IgD-negative memory B cell (primary cell): ENCODE data around the gene TTLL3. TPM values are rescaled to one million over a fixed set of nuclear protein-coding genes. Genes with fewer than 3 reads are reported as not detected.
"Not testable (repeated sequence)": the region's sequence is repeated elsewhere in the genome, so short reads cannot be mapped to it uniquely, and the experiment has no call there.

Source experiments
- H3K27ac Mint-ChIP-seq, 3 donors: one replicate each; pipeline ENCODE4 v1.8.0; 2020 to 2022; ENCODE audit warnings: mild to moderate bottlenecking in 3 of 3, mixed read lengths in 3 of 3, moderate library complexity in 1 of 3
- H3K27me3 Mint-ChIP-seq: one replicate; pipeline ENCODE4 v1.8.0; 2021; ENCODE audit warnings: mixed read lengths
- H3K36me3 Mint-ChIP-seq: one replicate; pipeline ENCODE4 v1.8.0; 2020; ENCODE audit warnings: mild to moderate bottlenecking, mixed read lengths
- H3K4me1 Mint-ChIP-seq, 3 donors: one replicate each; pipeline ENCODE4 v1.8.0; 2020 to 2022; ENCODE audit warnings: mixed read lengths in 3 of 3, mild to moderate bottlenecking in 1 of 3
- H3K4me3 Mint-ChIP-seq, 4 donors: one replicate each; pipeline ENCODE4 v1.8.0; 2020 to 2022; ENCODE audit warnings: mild to moderate bottlenecking in 4 of 4, mixed read lengths in 4 of 4, moderate library complexity in 3 of 4
- H3K9me3 Mint-ChIP-seq, 3 donors: one replicate each; pipeline ENCODE4 v1.8.0; 2020 to 2021; ENCODE audit warnings: mixed read lengths in 3 of 3, mild to moderate bottlenecking in 1 of 3
- polyA plus RNA-seq: library from polyadenylated mRNA; unstranded; fragments of 300-500 nt; fragmentation: Illumina TruSeq; gene quantifications from one replicate; pipeline ENCODE4 v1.2.3, GENCODE V29; 2021

The TTLL3 gene
- polyA plus RNA-seq, 1 donor from 2014 or later, result 10.5 TPM

DNA sequence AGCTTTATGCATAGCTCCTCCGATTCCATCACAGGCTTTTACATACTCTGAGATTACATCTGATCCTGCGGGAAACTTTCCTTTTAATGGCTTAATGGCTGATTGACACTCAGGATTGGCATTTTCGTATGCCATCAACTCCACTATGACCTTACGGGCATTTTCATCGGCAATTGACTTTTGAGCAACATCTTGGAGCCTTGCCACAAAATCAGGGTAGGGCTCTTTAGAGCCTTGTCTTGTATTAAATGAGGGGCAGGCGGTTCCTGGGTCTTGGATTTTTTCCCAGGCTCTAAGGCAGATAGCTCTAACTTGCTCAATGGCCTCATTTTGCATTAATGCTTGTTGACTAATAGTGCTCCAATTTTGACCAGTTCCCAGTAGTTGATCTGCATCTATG is 41.9 kb downstream of the TTLL3 start:
- not testable (repeated sequence) for H3K36me3 Mint-ChIP-seq, H3K27me3 Mint-ChIP-seq, H3K9me3 Mint-ChIP-seq, H3K4me3 Mint-ChIP-seq, H3K4me1 Mint-ChIP-seq
- H3K27ac Mint-ChIP-seq, result peak overlapping the region in 1 of 3 donors; percentile 46

DNA sequence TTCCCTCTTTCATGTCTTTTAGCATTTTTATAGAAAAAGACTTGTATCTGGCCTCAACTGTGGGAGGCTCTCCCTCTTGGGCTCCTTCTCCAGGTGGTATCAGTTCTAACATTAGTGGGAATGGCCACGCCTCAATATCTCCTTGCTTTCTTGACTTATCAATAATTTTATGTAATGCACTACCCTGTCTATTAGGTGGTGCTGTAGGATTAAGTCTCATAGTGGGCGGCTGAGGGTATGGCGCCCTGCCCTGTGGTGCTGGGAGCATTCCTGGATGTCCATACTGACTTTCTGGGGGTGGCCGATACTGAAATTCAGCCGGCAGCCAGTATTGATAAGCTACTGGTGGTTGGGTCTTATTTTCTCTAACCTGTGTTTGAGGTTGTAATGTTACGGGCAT is 42.5 kb downstream of the TTLL3 start:
- Mint-ChIP-seq H3K4me3 (no peak overlapping the region), H3K27me3 (peaks cover 8% of the 10 kb centered on the region), H3K27ac (no peak overlapping the region), H3K4me1 (no peaks in the 10 kb centered on the region), H3K36me3 (peaks cover 4% of the 10 kb centered on the region), H3K9me3 (no peaks in the 10 kb centered on the region)

GRCh38 chr3:9854291-9854940 is 44.4 kb downstream of the TTLL3 start:
- not testable (repeated sequence) for H3K27me3 Mint-ChIP-seq, H3K27ac Mint-ChIP-seq, H3K36me3 Mint-ChIP-seq, H3K9me3 Mint-ChIP-seq, H3K4me3 Mint-ChIP-seq, H3K4me1 Mint-ChIP-seq

DNA sequence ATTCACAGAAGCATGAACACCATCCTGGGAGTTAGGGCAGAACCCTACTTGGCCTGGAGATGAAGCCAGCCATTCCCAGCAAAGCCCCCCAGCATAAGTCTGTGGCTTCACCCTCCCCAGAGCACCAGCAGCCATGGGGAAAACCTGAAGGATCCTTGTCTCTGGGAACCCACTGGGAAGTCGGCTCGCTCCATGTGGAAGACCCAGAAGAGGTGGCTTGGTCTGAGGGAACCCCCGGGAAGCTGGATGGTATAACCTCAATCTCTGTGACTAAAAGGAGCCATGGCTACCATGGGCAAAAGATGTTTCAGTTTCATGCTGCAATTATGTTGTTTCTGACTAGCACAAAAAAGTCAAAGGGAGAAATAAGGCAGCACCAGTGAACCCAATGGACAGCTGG is 45.5 kb downstream of the TTLL3 start:
- Mint-ChIP-seq H3K4me1 (no peaks in the 10 kb centered on the region), H3K36me3 (peaks cover 4% of the 10 kb centered on the region), H3K4me3 (no peak overlapping the region), H3K9me3 (no peaks in the 10 kb centered on the region), H3K27me3 (peaks cover 8% of the 10 kb centered on the region), H3K27ac (no peak overlapping the region)

- no peak overlapping the region for H3K27ac Mint-ChIP-seq
- H3K27me3 Mint-ChIP-seq, result no peaks in the 10 kb centered on the region
- peaks cover 3% of the 10 kb centered on the region for H3K36me3 Mint-ChIP-seq
- peaks cover 0 to 2% (median 0%) of the 10 kb centered on the region in 3 donors for H3K4me1 Mint-ChIP-seq
- no peak overlapping the region for H3K4me3 Mint-ChIP-seq
- H3K9me3 Mint-ChIP-seq, result no peaks in the 10 kb centered on the region
These were observed 49.5 kb downstream of the TTLL3 start for GRCh38 chr3:9859530-9860025.

DNA sequence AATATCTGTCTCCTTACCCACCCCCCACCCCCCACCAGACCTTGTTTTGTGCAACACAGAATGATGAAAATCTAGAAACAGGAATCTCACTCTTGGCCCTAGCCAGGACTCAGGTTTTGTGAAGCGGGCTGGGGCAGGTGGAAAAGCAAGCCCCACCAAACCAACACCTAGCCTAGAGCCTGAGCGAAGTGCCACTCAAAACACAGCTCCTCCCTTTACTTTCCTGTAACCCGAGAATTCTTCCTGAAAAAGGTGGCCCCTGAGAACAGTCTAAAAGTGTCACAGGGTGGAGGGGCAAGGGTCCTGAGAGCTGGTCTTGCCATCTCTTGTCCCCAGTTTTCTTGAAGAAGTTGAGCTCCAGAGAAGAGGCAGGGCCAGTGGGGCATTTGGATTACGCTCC is 51.1 kb downstream of the TTLL3 start:
- no peak overlapping the region for H3K4me3 Mint-ChIP-seq
- no peaks in the 10 kb centered on the region for H3K9me3 Mint-ChIP-seq
- no peaks in the 10 kb centered on the region for H3K27me3 Mint-ChIP-seq
- H3K27ac Mint-ChIP-seq, result no peak overlapping the region
- H3K36me3 Mint-ChIP-seq, result no peaks in the 10 kb centered on the region
- peaks cover 0 to 2% (median 0%) of the 10 kb centered on the region in 3 donors for H3K4me1 Mint-ChIP-seq

- no peak overlapping the region for H3K27ac Mint-ChIP-seq
- H3K36me3 Mint-ChIP-seq, result no peaks in the 10 kb centered on the region
- peaks cover 0 to 2% (median 0%) of the 10 kb centered on the region in 3 donors for H3K4me1 Mint-ChIP-seq
- H3K4me3 Mint-ChIP-seq, result no peak overlapping the region
- no peaks in the 10 kb centered on the region for H3K27me3 Mint-ChIP-seq
- H3K9me3 Mint-ChIP-seq, result no peaks in the 10 kb centered on the region
These were observed 51.6 kb downstream of the TTLL3 start for GRCh38 chr3:9861626-9862130.

- Mint-ChIP-seq H3K36me3 (no peaks in the 10 kb centered on the region), H3K4me3 (no peak overlapping the region), H3K4me1 (peaks cover 0 to 2% (median 0%) of the 10 kb centered on the region in 3 donors), H3K27me3 (no peaks in the 10 kb centered on the region), H3K9me3 (no peaks in the 10 kb centered on the region), H3K27ac (no peak overlapping the region)
These were observed 52.5 kb downstream of the TTLL3 start for GRCh38 chr3:9862391-9863057.

DNA sequence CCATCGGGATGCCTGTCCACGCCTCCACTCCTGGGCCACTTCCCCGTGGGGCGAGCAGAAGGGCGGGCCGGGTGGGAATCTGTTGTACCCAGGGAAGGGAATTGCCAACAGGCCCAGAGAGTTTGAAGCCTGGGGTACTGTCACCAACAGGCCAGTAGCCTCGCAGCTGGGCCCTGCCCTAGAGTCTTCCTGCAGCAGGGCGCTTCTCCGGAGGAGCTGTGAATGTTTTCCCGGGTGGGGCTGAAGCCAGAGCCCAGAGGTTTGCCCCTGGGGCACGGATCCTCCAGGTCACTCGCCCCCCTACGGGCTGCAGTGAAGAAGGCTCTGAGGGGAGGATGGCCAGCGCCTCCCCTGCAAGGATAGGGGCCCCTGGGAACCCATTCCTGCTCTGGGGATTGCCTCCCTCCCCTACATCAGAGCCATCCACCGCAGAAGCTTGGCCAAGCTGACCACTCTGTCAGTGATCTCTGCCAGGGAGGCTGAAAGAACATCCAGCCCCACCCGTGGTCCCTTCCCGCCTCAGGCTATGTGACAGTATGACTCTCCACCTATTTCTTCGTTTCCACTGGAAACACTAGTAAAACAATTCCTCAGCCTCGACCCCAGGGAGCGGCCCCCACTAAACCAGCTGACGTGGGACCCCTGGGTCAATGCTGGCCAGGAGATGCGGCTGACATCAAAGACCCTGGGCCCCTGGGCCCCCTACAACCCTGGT is 53.2 kb downstream of the TTLL3 start:
- Mint-ChIP-seq H3K4me1 (peaks cover 0 to 2% (median 0%) of the 10 kb centered on the region in 3 donors), H3K4me3 (peak overlapping the region in 1 of 4 donors; percentile 10), H3K27ac (no peak overlapping the region), H3K36me3 (no peaks in the 10 kb centered on the region), H3K9me3 (no peaks in the 10 kb centered on the region), H3K27me3 (no peaks in the 10 kb centered on the region)

DNA sequence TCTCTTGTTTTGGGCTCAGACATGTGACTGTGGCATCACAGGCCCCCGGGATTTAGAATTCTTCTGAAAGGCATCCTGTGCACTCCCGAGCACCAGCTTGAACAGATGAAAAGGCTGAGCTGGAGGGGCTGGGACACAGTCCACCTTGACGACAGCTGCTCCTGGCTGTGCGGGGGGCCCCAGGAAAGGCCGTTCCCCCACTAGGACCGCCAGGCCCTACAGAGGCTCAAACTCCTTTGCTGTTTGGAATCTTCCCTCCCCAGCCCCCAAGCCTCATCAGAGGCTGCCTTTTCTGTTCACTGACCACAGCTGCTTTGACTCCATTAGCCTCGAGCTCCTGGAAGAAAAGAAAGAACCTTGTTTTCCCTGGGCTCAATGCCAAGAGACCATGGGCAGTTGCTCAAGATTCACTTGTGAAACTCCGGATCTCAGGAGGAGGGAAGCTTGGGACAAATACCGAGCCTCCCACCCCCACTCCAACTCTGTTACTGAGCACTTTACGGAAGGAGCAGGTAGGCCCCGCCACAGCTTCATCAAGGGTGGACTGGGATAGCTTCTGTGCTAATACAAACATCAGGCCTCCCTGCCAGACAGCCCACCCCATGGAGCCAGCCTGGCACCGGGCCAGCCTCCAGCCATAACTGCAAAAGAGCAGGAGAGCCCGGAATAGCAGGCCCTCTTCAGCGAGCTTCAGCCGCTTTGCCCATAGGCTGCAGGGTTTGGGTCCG is 54.3 kb downstream of the TTLL3 start:
- no peak overlapping the region for H3K4me3 Mint-ChIP-seq
- no peaks in the 10 kb centered on the region for H3K36me3 Mint-ChIP-seq
- no peaks in the 10 kb centered on the region for H3K9me3 Mint-ChIP-seq
- peaks cover 0 to 2% (median 0%) of the 10 kb centered on the region in 3 donors for H3K4me1 Mint-ChIP-seq
- no peak overlapping the region for H3K27ac Mint-ChIP-seq
- no peaks in the 10 kb centered on the region for H3K27me3 Mint-ChIP-seq

DNA sequence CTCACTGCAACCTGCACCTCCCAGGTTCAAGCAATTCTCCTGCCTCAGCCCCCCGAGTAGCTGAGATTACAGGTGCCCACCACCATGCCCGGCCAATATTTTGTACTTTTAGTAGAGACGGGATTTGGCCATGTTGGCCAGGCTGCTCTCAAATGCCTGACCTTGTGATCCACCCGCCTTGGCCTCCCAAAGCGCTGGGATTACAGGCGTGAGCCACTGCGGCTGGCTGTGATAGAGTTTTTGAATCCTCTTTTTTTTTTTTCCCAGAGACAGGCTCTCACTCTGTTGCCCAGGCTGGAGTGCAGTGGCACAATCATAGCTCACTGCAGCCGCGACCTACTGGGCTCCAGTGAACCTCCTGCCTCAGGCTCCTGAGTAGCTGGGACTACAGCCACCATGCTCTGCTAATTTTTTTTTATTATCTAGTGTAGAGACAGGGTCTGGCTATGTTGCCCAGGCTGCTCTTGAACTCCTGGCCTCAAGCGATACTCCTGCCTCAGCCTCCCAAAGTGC is 55.1 kb downstream of the TTLL3 start:
- not testable (repeated sequence) for H3K4me1 Mint-ChIP-seq

GRCh38 chr3:9866639-9867038 is 56.6 kb downstream of the TTLL3 start:
- H3K27ac Mint-ChIP-seq, result no peak overlapping the region
- H3K4me1 Mint-ChIP-seq, result peaks cover 0 to 2% (median 0%) of the 10 kb centered on the region in 3 donors
- no peaks in the 10 kb centered on the region for H3K27me3 Mint-ChIP-seq
- H3K36me3 Mint-ChIP-seq, result no peaks in the 10 kb centered on the region
- no peaks in the 10 kb centered on the region for H3K9me3 Mint-ChIP-seq
- H3K4me3 Mint-ChIP-seq, result no peak overlapping the region

More for the DNA sequence above, 55.1 kb downstream of the TTLL3 start:
- H3K27ac Mint-ChIP-seq, H3K9me3 Mint-ChIP-seq, H3K27me3 Mint-ChIP-seq, H3K36me3 Mint-ChIP-seq, H3K4me3 Mint-ChIP-seq: not testable (repeated sequence)

- Mint-ChIP-seq H3K36me3 (no peaks in the 10 kb centered on the region), H3K4me1 (peaks cover 0 to 2% (median 0%) of the 10 kb centered on the region in 3 donors), H3K27me3 (no peaks in the 10 kb centered on the region), H3K9me3 (no peaks in the 10 kb centered on the region), H3K4me3 (no peak overlapping the region), H3K27ac (no peak overlapping the region)
These were observed 57.0 kb downstream of the TTLL3 start for GRCh38 chr3:9867106-9867505.

DNA sequence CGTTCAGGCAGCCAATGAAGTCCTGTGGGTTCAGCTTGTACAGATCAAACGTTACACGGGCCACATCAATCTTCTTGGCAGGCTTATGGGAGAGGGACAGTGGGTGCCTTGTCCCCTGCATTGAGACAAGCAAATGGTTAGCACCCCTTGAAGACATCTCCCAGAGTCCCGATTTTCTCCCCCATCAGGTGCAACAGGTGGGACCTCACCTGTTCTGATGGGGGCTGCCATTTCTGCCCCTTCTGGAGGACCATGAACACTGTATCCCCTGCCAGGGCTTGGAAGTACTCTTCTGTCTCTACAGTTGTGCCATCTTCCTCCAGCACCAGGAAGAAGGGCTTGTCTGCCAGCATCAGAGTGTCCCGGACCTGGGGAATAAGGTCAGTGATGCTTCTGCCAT is 59.9 kb downstream of the TTLL3 start:
- Mint-ChIP-seq H3K4me1 (no peaks in the 10 kb centered on the region), H3K27me3 (no peaks in the 10 kb centered on the region), H3K9me3 (no peaks in the 10 kb centered on the region), H3K27ac (no peak overlapping the region), H3K36me3 (no peaks in the 10 kb centered on the region), H3K4me3 (no peak overlapping the region)

DNA sequence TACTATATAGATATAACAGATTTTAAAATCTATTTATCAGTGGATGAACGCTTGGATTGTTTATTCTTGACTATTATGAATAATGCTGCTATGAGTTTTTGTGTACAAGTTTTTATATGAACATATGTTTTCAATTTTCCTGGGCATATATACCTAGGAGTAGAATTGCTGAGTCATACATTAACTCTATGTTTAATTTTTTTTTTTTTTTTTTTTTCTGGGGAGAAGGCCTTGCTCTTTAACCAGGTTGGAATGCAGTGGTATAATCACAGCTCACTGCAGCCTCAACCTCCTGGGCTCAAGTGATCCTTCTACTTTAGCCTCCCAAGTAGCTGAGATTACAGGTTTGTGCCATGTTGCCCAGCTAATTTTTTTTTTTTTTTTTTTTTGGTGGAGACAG is 60.9 kb downstream of the TTLL3 start:
- Mint-ChIP-seq H3K27ac (no peak overlapping the region), H3K27me3 (peaks cover 4% of the 10 kb centered on the region), H3K36me3 (no peaks in the 10 kb centered on the region), H3K4me3 (no peak overlapping the region), H3K9me3 (no peaks in the 10 kb centered on the region), H3K4me1 (no peaks in the 10 kb centered on the region)
